ENCODE measurements around the gene TBCA. TPM values are rescaled to one million over a fixed set of nuclear protein-coding genes. Genes with fewer than 3 reads are reported as not detected.
A peak's percentile ranks its signal among the peaks of the same experiment; 100 is the strongest.

Gene TBCA
- total and polyA plus RNA-seq, 11 donors: 108 to 171 (median 132) TPM

GRCh38 chr5:77644371-77645157, 131.6 kb downstream of the TBCA start:
- WGBS, 4 donors: 6 to 9% (median 8%) methylated on average over 33 of the region's 33 CpGs
- Histone ChIP-seq H3K27me3 (peaks cover 53 to 95% (median 78%) of the 10 kb centered on the region in 9 donors), H3K4me3 (no peak overlapping the region), H3K27ac (no peak overlapping the region), H3K9me3 (no peaks in the 10 kb centered on the region), H3K36me3 (no peaks in the 10 kb centered on the region), H3K4me1 (peaks cover 0 to 40% (median 9%) of the 10 kb centered on the region in 12 donors)
- no peak for TF ChIP-seq CTCF (IDR thresholded peaks at IDR 0.05)
- TF ChIP-seq POLR2A (IDR thresholded peaks at IDR 0.05): no peak
- ATAC-seq: no peak
- DNase-seq: no peak
- intact Hi-C loops (cut with DNase I): loop anchor here (2.0 to 10.0 kb wide), 8 partner anchors 130 to 370 kb away; partner anchors contain the start of gene TBCA (in 3 of the 10)

GRCh38 chr5:77643654-77644370, 132.3 kb downstream of the TBCA start:
- Histone ChIP-seq H3K4me3 (peak overlapping the region in 1 of 12 donors; percentile 13), H3K27me3 (peaks cover 60 to 95% (median 83%) of the 10 kb centered on the region in 9 donors), H3K36me3 (no peaks in the 10 kb centered on the region), H3K4me1 (peaks cover 0 to 47% (median 11%) of the 10 kb centered on the region in 12 donors), H3K9me3 (no peaks in the 10 kb centered on the region), H3K27ac (no peak overlapping the region)
- ATAC-seq (no peak), DNase-seq (no peak)
- TF ChIP-seq POLR2A (IDR thresholded peaks at IDR 0.05) (no peak), CTCF (IDR thresholded peaks at IDR 0.05) (no peak)
- intact Hi-C loops (cut with DNase I): loop anchor here in 6 of 10 donors (2.0 to 10.0 kb wide), 5 partner anchors 131 to 371 kb away; partner anchors contain the start of gene TBCA (in 1 of the 6)
- WGBS, 4 donors: 4 to 8% (median 8%) methylated on average over 25 to 28 of the region's 28 CpGs

GRCh38 chr5:77642738-77643653, 133.1 kb downstream of the TBCA start:
- Histone ChIP-seq H3K27ac (no peak overlapping the region), H3K9me3 (no peaks in the 10 kb centered on the region), H3K27me3 (peaks cover 68 to 96% (median 83%) of the 10 kb centered on the region in 9 donors), H3K4me3 (peak overlapping the region in 1 of 12 donors; percentile 13), H3K4me1 (peaks cover 0 to 53% (median 12%) of the 10 kb centered on the region in 12 donors), H3K36me3 (no peaks in the 10 kb centered on the region)
- intact Hi-C loops (cut with DNase I): loop anchor here in 6 of 10 donors (10.0 kb wide), 4 partner anchors 132 to 372 kb away; partner anchors contain the start of gene TBCA (in 1 of the 6)
- TF ChIP-seq CTCF (IDR thresholded peaks at IDR 0.05) (no peak), POLR2A (IDR thresholded peaks at IDR 0.05) (no peak)
- ATAC-seq (no peak), DNase-seq (no peak)
- WGBS, 4 donors: 7 to 14% (median 9%) methylated on average over 21 of the region's 21 CpGs

All from heart left ventricle (tissue), 16 donors.